Measurements from ENCODE around the gene LRRN4CL. TPM values are rescaled to one million over a fixed set of nuclear protein-coding genes. Genes with fewer than 3 reads are reported as not detected.

LRRN4CL gene
- total RNA-seq, 1 donor = 6.9 TPM

- no peak for DNase-seq (ENCODE audit: low read depth)
- TF ChIP-seq CTCF (IDR thresholded peaks at IDR 0.05; ENCODE audit: insufficient read depth, low read depth, low read length) = no peak
- no peak overlapping the region for H3K4me3 ChIP-seq (ENCODE audit: low read depth, low read length)
These were observed 27.5 kb upstream of the LRRN4CL start for GRCh38 chr11:62716816-62717215.

GRCh38 chr11:62716206-62716605, 26.9 kb upstream of the LRRN4CL start:
- no peak overlapping the region for H3K4me3 ChIP-seq (ENCODE audit: low read depth, low read length)
- no peak for DNase-seq (ENCODE audit: low read depth)
- no peak for TF ChIP-seq CTCF (IDR thresholded peaks at IDR 0.05; ENCODE audit: insufficient read depth, low read depth, low read length)

- no peak for DNase-seq (ENCODE audit: low read depth)
- no peak overlapping the region for H3K4me3 ChIP-seq (ENCODE audit: low read depth, low read length)
- TF ChIP-seq CTCF (IDR thresholded peaks at IDR 0.05; ENCODE audit: insufficient read depth, low read depth, low read length) = no peak
These were observed 26.1 kb upstream of the LRRN4CL start for GRCh38 chr11:62715150-62716130.

- DNase-seq (ENCODE audit: low read depth) = no peak
- TF ChIP-seq CTCF (IDR thresholded peaks at IDR 0.05; ENCODE audit: insufficient read depth, low read depth, low read length) = no peak
- H3K4me3 ChIP-seq (ENCODE audit: low read depth, low read length) = no peak overlapping the region
These were observed 24.0 kb upstream of the LRRN4CL start for GRCh38 chr11:62713343-62713742.

GRCh38 chr11:62712861-62713260, 23.5 kb upstream of the LRRN4CL start:
- no peak for TF ChIP-seq CTCF (IDR thresholded peaks at IDR 0.05; ENCODE audit: insufficient read depth, low read depth, low read length)
- no peak for DNase-seq (ENCODE audit: low read depth)
- H3K4me3 ChIP-seq (ENCODE audit: low read depth, low read length) = no peak overlapping the region

- no peak for DNase-seq (ENCODE audit: low read depth)
- no peak overlapping the region for H3K4me3 ChIP-seq (ENCODE audit: low read depth, low read length)
- TF ChIP-seq CTCF (IDR thresholded peaks at IDR 0.05; ENCODE audit: insufficient read depth, low read depth, low read length) = no peak
These were observed 23.0 kb upstream of the LRRN4CL start for GRCh38 chr11:62712276-62712812.
